Mucosa of descending colon (tissue), 3 donors: ENCODE data around the gene PLEKHA5. TPM values are rescaled to one million over a fixed set of nuclear protein-coding genes. Genes with fewer than 3 reads are reported as not detected.
A peak's percentile ranks its signal among the peaks of the same experiment; 100 is the strongest.

Experiments used
- ATAC-seq: fragments of 200-7000 bp; cut with Tn5 transposase; one replicate; pipeline ENCODE4 v1.9.1; 2020; ENCODE audit warnings: mild to moderate bottlenecking, moderate library complexity
- DNase-seq, 3 donors: peaks; one replicate each; pipeline ENCODE4 v3.0.0-alpha.2; 2020
- H3K36me3 ChIP-seq: fragments of 200-600 bp; one replicate; pipeline ENCODE4 v1.8.0; 2021; ENCODE audit warnings: low read depth, mild to moderate bottlenecking
- H3K4me1 ChIP-seq: fragments of 200-600 bp; one replicate; pipeline ENCODE4 v1.8.0; 2021; ENCODE audit warnings: low read depth, mild to moderate bottlenecking
- H3K4me3 ChIP-seq: fragments of 200-600 bp; one replicate; pipeline ENCODE4 v1.8.0; 2021; ENCODE audit warnings: mild to moderate bottlenecking
- H3K9me3 ChIP-seq: fragments of 200-600 bp; one replicate; pipeline ENCODE4 v1.8.0; 2021; ENCODE audit warnings: mild to moderate bottlenecking
- CTCF ChIP-seq: fragments of 200-600 bp; IDR thresholded peaks from one replicate; pipeline ENCODE4 v1.8.0; 2022; ENCODE audit warnings: antibody characterized with exemption, mild to moderate bottlenecking
- intact Hi-C, 2 donors: fragments of 100-400 bp; cut with DNase I in 1 of 2; cut with micrococcal nuclease in 1 of 2; formaldehyde crosslinking; loops; one replicate each; pipeline versions ENCODE4 v1.11.0 to v1.11.1; 2022; cut with DNase I, micrococcal nuclease
- total RNA-seq, 3 donors: library from RNA; stranded (reverse); fragmentation: NEBNext Ultra II Directional in 2 of 3; extraction: Animal tissue kit (Norgen Biotek cat#: 25700) in 2 of 3; gene quantifications; one replicate each; pipeline versions ENCODE4 v1.2.1 to v1.2.4, GENCODE V29; 2021 to 2023
- donor health status: DM: no; HTN: no; CAD: no; lungs with moderate emphysema.
- donor health status: DM: no; HTN: no; CAD: no.
- donor health status: DM: no; HTN: yes; CAD: no.

The PLEKHA5 gene
- total RNA-seq, 3 donors from 2014 or later: 29.6 to 47.9 (median 36.5) TPM

GRCh38 chr12:19402743-19403431 lies 273.4 kb downstream of the PLEKHA5 start:
- DNase-seq: peak in 1 of 3 donors; percentile 8
- no peaks in the 10 kb centered on the region for H3K36me3 ChIP-seq
- H3K4me3 ChIP-seq: no peak overlapping the region
- ATAC-seq: peak; percentile 52
- no peaks in the 10 kb centered on the region for H3K4me1 ChIP-seq
- H3K9me3 ChIP-seq: no peaks in the 10 kb centered on the region
- no peak for TF ChIP-seq CTCF
- intact Hi-C loops: no loop called here

DNA sequence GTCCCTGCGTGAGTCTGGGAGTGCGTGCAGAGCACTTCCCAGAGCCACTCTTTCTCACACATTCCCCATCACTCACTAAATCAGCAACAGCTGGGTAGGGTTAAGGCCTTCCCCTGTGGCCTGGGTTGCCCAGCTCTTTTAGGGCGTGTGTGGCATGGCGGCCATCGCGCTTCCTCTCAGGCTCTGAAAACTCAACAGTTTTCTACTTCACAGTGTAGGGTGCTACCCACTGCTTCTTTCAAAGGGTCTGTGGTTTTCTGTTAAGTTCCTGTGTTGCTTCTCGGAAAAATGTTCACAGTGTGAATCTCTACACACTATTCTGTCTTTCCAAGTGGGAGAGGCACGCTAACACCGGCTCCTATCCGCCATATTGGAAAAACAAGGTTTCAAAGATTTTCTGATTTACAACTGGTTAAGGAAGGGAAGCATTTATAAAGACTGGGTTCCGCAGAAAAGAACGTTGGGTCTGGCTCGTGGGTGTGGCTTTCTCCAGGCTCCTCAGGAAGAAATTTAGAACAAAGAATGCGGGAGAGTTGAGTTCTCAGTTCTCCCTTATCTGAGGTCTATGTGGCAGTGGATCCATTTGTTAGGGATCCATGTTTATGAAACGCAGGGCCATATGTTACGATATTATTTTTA lies 274.8 kb downstream of the PLEKHA5 start:
- TF ChIP-seq CTCF: no peak
- intact Hi-C loops: no loop called here
- no peaks in the 10 kb centered on the region for H3K4me1 ChIP-seq
- no peak overlapping the region for H3K4me3 ChIP-seq
- H3K9me3 ChIP-seq: no peaks in the 10 kb centered on the region
- DNase-seq (no peak), ATAC-seq (no peak)
- no peaks in the 10 kb centered on the region for H3K36me3 ChIP-seq

DNA sequence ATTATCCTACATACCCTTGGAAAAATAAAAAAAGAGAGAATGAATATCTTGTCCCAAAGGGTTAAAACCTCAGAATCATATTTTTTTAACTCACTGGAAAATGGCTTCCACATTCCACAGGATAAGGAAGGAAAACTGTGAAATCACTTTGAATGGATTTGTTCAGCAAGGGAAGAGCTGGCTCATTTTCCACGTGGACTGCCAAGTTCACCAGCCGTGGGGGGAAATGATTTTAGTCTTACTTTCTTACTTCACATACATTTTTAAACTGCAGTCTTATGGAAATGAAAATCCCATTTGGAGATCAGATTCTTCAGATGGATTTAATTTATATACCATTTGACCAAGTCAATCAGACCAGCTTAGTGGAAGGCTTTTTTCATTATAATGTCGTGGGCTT lies 279.8 kb downstream of the PLEKHA5 start:
- no peak for TF ChIP-seq CTCF
- no peak for DNase-seq
- no peaks in the 10 kb centered on the region for H3K4me1 ChIP-seq

DNA sequence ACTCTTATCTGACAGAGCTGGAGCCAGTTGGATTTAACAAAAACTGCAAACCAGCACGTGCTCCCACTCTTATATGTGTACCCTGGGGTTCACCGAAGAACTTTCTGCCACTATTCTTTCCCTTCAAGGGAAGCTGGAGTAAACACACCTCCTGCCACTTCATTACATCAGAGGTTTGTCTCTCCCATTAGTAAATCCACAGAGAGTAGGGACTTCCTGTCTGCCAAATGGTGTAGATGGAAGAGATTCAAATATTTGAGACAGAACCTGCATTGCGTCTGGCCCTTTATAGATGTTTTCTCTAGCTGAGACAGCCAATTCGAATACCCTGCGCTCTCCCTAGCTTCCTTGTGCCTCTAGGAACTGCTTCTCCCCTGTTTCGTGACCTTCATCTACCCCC lies 280.7 kb downstream of the PLEKHA5 start:
- H3K4me3 ChIP-seq: no peak overlapping the region
- DNase-seq (no peak), ATAC-seq (no peak)
- no peaks in the 10 kb centered on the region for H3K36me3 ChIP-seq
- H3K9me3 ChIP-seq: no peaks in the 10 kb centered on the region
- intact Hi-C loops: no loop called here
- H3K4me1 ChIP-seq: no peaks in the 10 kb centered on the region
- TF ChIP-seq CTCF: no peak

More for the DNA sequence above, 279.8 kb downstream of the PLEKHA5 start:
- ATAC-seq: no peak
- Histone ChIP-seq H3K9me3 (no peaks in the 10 kb centered on the region), H3K4me3 (no peak overlapping the region), H3K36me3 (no peaks in the 10 kb centered on the region)
- intact Hi-C loops: no loop called here

GRCh38 chr12:19410629-19411185 lies 281.2 kb downstream of the PLEKHA5 start:
- no peak for DNase-seq
- Histone ChIP-seq H3K36me3 (no peaks in the 10 kb centered on the region), H3K4me1 (no peaks in the 10 kb centered on the region), H3K9me3 (no peaks in the 10 kb centered on the region), H3K4me3 (no peak overlapping the region)
- no peak for TF ChIP-seq CTCF
- intact Hi-C loops: no loop called here
- no peak for ATAC-seq
